AG08396 (cell line): ENCODE results near the gene KCTD8.
A peak's percentile ranks its signal among the peaks of the same experiment; 100 is the strongest.

Experiments used
- DNase-seq: peaks from one replicate; pipeline ENCODE4 v3.0.0; 2012; ENCODE audit warnings: low spot score, mixed read lengths

KCTD8 gene

DNA sequence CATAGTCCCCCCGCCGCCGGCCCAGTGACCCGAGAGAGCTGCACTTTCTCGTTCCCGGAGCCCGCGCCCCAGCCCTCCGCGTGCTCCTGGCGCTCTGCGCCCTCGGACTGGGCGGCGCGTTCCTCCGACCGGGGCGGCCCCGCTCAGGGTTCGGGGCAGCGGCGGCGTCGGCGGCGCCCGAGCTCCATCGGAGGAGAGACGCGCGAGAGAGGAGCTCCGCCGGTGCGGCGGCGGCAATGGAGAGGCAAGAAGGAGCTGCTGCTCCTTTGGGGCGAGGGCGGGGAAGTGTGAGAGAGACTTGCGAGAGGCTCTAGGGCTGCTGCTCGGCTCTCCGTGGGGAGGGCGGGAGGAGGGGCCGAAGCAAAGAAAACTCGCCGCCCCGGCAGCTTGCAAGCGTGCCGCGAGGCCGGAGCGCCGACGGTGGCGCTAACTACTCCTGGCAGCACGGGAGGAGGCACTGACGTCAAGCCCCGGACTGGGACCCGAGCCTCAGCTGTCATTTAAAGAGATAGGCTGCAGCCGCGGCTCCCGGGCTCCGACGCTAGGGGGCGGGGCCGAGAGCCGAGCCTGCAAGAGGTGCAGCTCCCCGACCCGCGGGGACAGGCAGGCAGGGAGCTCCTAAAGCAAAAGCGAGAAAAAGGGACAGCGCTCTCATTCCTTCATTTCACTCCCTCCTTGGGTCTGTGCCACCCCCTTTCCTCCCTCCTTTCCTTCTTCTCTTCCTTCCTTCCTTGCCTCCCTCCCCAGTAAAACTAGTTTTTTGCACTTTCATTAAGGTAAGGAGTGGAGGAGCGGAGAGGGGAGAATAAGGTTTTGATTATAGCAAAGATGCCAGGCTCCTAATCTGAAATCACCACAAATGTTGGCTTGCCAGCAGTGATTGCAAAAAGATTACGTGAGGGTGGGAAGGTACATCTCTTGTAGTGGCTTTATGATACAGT, at the start of gene KCTD8:
KCTD8 (minus strand) TSS at position 289 of the 941 bp plus-strand sequence.
- DNase-seq: peak; percentile 84

DNA sequence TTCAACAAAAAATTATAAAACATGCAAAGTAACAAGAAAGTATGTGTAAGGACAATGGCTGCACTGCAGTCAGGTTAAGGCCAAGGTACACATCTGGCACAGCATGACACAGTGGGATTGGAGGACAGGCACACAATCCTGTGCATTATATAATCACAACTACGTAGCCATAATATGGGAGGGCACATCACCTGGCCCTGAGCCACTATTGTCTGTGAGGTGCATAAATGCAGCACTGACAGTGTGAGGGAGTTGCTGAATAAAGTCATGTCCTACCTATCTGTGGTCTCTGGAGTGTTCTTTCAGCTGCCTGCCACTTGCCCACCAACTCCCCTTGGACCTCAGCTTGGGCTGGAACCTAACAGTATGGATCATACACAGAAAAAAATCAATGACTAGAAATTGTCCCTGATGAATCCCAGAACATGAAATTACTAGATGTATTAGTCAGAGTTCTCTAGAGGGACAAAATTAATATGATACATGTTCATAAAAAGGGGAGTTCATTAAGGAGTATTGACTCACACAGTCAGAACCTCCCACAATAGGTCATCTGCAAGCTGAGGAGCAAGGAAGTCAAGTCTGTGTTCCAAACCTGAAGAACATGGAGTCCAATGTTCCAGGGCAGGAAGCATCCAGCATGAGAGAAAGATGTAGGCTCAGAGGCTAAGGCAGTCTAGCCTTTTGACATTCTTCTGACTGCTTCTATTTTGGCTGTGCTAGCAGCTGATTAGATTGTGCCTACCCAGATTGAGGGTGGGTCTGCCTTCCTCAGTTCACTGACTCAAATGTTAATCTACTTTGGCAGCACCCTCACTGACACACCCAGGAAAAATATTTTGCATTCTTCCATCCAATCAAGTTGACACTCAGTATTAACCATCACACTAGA, 46.4 kb upstream of the KCTD8 start:
- no peak for DNase-seq

DNA sequence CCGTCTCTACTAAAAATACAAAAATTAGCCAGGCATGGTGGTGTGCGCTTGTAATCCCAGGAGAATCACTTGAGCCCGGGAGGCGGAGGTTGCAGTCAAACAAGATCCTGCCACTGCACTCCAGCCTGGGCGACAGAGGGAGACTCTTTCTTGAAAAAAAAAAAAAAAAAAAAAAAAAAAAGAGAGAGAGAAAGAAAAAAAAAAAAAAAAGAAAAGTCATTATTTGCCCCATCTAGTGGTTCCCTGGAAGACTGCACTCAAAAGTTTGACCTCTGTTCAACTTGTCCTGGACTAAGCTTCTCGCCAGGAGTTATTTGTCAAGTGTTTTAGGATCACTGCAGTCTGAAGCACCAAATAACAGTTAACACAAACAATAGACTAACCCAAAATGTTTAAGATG, 45.3 kb upstream of the KCTD8 start:
- peak; percentile 11 for DNase-seq

GRCh38 chr4:44487341-44487740, 38.7 kb upstream of the KCTD8 start:
- DNase-seq: no peak

- DNase-seq: no peak
Observed at GRCh38 chr4:44479731-44480130, 31.1 kb upstream of the KCTD8 start.

DNA sequence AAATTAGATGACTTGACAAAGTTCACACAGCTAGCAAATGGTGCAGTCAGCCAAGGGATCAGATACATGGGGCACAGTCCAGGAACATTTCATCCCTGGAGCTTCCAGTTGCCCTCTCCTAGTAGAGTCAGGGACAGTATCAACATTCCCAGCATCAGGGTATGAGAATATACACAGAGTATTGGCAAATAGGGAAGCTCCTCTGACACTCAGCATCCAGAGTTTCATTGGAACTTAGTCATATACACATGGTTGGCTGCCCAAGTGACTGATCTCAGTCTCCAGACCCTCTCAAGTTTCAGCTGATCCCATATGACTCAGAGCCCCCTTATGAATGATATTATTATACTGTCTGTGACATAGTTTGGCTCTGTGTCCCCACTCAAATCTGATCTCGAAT, 13.7 kb upstream of the KCTD8 start:
- no peak for DNase-seq

DNA sequence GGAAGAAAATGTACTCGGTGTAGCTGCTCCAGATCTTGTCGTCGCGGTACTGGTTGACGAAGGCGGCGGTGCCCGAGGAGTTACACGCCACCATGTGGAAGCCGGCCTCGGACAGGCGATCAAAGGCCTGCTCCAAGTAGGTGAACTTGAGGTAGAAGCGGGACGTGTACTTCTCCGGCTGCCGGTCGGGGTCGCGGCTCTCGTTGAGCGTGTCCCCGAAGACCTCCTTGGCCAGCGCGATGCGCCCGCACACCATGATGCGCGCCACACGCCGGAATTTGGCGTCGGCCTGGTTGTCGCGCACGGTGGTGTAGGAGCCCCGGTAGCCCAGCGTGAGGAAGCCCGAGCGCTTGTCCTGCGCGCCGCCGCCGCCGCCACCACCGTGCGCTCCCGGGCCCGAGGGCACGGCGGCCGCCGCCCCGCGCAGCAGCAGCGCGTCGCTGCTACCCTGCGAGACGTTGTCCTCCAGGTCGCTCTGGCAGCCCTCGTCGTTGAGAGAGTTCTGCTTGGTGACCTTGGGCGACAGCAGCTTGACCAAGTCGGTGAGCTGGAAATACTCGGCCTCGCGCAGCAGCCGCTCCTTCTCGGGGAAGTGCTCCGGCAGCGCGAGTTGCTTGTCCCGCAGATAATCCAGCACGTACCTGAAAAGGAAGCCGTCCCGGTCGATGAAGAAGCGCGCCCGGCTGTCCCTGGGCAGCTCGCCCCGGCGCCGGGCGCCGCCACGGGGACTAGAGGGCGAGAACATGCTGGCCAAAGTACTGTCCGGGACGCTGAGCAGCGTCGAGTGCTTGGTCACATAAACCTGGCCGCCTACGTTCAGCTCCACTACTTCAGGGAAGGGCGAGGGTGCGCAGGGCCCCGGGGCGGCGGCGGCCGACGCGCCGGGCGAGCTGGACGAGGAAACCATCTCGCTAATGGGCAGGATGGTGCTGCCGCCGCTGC, 775 bp downstream of the KCTD8 start:
- peak; percentile 19 for DNase-seq

- no peak for DNase-seq
Observed at GRCh38 chr4:44446801-44447562, 1.6 kb downstream of the KCTD8 start.

- no peak for DNase-seq
Observed at GRCh38 chr4:44446191-44446590, 2.4 kb downstream of the KCTD8 start.

- DNase-seq: no peak
Observed at GRCh38 chr4:44438687-44439086, 9.9 kb downstream of the KCTD8 start.

- DNase-seq: no peak
Observed at GRCh38 chr4:44434247-44434646, 14.4 kb downstream of the KCTD8 start.

DNA sequence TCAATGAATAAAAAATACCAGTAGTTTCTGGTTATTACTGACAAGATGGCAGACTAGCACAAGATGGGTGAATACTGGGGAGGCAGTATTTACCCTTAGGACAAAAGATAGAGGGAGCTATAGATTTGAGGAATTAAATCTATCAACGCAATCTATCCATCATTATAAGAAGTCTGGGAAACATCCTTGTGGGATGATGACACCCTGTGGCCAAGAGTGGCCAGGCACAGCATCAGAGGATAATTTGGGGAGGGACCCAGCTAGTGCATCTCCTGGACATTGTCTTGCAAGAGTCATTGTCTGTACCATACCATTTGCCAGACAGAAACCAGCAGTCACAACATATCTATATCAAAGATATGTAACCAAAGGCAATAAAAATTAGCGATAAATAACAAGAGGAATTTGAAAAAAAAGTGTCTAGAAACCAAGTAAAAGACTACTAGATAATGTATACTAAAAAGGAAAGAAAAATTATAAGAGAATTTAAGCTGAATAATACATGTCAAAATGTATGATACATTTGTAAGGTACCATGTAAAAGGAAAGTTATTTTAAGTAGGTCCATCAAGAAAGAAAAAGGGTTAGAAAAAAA, 22.9 kb downstream of the KCTD8 start:
- DNase-seq: peak; percentile 1

DNA sequence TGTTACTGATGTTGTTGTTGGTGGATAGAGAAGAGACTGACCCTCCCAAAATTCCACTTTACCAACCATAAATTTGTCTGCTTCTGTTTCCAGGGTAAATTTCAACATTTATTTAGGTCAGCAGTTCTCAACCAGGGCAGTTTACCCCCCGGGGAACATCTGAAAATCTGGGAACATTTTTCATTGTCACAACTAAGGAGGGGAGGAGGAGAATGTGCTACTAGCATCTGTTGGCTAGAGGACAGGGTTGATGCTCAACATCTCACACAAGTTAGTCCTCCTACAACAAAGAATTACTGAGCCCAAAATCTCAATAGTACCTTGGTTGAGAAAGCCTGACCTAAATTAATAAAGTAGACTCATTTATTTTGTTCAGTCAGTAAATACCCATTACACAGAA, 25.7 kb downstream of the KCTD8 start:
- no peak for DNase-seq

GRCh38 chr4:44421330-44422065, 27.1 kb downstream of the KCTD8 start:
- DNase-seq: no peak

GRCh38 chr4:44415251-44415650, 33.4 kb downstream of the KCTD8 start:
- no peak for DNase-seq

DNA sequence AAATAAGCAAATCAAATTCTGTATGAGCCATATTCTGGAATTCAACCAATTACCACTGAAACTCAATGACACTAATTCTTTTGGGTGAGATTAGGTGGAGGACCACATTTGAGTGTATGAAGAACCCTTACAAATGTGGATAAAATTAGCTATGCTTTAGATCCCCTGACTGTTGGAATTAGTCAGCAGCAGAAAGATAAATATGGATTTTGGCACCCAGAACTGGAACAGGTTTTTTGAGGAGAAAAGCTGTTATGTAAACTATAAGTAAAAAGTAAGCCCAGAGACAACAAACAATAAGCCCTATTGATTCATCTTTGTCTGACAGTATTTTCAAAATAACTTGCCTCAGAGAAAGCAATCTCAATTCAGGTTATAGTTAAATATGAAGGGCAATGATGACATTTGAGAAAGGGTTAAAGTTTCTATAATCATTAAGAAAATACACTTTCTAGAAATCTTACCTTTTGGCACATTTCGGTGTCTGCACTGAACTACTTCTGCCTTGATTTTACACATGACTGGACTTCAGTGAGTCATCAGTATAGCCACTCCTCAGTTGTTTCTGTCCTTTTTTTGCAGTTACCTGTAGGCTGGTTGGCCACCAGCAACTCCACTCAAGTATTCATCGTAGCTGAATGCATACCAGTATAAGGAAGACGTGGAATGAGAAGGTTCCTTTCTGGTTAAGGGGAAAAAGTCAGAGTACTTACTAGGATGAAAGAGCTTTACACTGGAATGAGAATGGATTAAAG, 80.0 kb downstream of the KCTD8 start:
- no peak for DNase-seq

GRCh38 chr4:44354172-44354571, 94.4 kb downstream of the KCTD8 start:
- DNase-seq: no peak

- DNase-seq: no peak
Observed at GRCh38 chr4:44351069-44351468, 97.5 kb downstream of the KCTD8 start.

- no peak for DNase-seq
Observed at GRCh38 chr4:44342800-44343199, 105.8 kb downstream of the KCTD8 start.
